NCI-H1105 treated with DMSO at 0.1 percent for 48 hours (cell line): Measurements from ENCODE around the gene MTPN.

Experiments
- DNase-seq: peaks from one replicate; lab custom pipeline; 2025; lab: John Stamatoyannopoulos, UW

Gene MTPN

DNA sequence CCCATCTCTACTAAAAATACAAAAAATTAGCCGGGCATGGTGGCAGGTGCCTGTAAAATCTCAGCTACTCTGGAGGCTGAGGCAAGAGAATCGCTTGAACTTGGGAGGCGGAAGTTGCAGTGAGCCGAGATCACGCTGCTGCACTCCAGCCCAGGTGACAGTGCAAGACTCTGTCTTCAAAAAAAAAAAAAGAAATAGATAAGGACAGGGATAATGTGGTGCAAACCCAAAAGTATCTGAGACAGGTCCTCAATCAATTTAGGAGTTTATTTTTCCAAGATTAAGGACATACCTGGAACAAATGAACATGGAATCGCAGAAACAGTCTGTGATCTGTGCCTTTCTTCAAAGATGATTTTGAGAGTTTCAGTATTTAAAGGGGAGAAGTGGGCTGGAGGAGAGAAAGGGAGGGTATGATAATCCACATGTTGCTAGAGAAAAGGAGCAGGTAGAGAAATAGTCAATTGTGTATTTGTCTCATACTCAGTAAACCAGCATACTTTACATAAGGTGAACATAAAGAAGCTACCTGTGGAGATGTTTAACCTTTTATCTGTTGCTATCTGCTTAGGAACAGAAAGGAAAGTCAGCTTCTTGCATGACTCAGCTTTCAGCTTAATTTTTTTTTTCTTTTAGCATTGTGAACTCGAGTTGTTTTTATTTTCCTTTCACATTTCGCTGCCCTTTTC lies 4.9 kb upstream of the MTPN start:
- DNase-seq, result no peak

DNA sequence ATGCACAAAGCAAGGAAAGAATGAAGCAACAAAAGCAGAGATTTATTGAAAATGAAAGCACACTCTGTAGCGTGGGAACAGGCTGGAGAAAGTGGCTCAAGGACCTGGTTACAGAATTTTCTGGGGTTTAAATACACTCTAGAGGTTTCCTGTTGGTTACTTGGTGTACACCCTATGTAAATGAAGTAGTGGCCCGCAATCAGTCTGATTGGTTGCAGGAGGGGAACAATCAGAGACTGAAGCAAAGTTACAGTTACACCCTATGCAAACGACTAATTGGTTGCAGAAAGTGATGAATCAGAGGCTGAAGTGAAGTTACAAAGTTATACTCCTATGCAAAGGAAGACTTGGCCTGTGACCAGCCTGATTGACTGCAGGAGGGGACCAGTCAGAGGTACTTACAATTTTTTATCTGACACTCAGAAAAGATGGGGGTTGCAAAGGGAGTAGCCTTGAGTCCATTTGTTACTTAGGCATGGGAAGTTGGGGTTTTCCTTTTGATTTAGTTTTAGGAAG lies 3.6 kb upstream of the MTPN start:
- no peak for DNase-seq

DNA sequence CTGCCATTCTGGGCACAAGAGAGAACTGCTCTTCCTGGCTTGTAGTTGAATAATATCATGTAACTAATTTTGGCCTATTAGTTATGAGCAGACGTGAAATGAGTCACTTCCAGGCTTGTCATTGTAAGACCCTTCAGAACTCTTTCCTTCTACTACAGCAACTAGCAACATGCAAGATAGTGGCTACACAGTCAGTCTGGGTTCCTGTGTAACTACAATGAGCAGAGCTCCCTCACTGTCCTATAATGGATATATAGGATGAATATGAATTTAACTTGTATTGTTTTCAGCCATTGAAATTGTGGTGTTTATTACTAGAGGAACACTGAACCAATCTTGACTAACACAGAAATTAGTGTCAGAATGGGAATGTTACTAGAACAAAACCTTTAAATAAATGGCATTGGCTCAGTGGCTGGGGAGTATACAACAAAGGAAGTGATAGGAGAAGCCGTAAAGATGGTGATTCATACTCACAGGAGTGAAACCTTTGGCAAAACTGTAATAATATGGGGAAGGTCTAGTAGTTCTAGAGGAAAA lies 2.9 kb upstream of the MTPN start:
- DNase-seq, result no peak

DNA sequence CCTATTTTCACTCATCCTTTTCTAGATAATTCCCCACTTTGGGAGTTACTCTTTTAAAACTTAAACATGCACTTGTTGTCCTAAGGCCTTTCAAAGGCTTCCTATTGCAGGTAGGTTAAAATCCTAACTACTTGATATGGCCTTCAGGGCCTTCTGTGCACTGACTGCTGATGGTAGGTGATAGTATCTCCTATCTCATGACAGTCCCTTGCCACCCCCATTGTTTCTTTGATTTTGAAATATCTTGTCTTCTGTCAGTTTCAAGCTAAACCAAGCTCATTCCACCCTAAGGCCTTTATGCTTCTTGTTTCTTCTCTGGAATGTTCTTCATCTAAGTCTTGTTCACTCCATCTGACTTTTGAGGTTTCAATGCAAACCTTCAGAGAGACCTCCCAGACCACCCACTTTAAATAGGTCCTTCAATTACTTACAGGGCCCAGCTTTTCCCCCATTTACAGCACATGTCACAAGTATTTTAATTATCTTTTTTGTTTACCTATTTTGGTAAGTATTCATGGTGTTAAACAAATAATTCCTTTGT lies 2.4 kb upstream of the MTPN start:
- DNase-seq, result no peak

DNA sequence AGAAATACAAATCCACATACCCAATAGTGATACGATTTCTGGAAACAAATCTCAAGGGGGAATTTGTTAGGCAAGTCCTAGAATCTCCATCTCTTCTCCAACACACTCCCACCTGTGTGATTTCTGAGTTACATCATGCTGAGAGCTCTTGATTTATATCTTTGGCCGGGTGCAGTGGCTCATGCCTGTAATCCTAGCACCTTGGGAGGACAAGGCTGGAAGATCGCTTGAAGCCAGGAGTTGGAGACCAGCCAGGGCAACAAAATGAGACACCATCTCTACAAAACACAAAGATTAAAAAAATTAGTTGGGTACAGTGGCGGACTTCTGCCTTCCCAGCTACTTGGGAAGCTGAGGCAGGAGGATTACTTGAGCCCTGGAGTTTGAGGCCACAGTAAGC lies 1.5 kb upstream of the MTPN start:
- DNase-seq, result no peak

DNA sequence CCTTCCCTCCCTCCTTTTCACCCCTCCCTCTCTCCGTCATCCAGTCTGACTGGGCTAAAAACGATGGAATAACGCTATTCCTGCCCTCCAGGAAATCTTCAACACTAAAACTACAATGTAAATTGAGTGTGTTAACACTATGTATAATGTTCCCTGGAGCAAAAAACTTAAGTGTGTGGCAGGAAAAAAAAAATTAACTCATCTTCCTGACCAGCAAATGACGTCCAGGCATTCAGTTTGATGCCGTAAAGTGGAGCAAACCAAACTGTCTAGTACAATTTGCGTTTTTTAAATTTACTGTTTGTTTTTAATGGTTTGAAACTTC lies 545 bp upstream of the MTPN start:
- no peak for DNase-seq

DNA sequence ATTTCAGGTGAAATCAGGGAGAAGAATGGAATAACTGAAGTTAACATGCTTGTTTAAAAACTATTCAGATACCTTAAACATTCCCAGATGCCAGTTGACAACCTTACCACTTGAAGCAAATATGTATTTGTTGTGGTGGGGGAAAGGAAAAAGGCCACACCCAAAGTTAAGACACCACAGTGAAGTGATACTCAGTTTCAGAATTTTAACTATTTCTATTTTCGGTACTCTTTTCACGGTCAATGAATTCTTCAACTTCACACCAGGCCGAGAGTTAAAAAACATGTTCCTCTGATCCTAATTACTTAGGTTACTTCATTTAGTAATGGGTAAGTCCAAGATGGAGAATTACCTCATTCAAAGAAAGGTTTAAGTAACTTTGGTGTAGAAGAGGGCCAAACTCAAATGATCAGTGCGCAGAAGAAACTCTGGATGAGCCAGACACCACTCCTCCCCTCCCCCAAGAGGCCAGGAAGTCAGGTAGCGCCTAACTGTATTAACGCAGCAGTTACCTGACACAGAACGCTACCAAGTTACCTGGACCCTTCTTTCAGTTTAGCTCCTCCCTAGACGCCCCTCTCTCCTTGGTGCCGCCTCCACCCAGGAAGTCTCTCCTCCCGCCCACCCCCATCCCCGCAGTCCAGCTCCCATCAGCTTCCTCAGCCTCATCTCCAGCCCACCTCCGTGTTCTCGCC lies 700 bp downstream of the MTPN start:
- peak; percentile 38 for DNase-seq

DNA sequence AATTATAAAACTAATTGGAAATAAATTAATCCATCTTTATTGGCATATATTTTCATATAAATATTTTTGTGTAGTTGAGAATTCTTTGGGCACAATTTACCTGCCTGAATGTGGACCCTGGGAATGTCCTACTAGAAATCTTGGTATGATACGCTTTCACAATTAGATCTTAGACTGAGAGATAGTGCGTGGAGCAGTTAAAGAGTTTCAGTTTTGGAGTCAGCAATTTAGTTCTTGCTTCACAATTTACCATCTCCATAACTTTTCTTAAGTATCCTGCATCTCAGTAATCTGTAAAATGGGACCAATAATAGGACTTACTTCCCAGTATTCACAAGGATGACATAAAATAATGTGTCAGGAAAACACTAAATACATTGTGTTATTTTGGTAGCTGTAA lies 2.0 kb downstream of the MTPN start:
- DNase-seq, result no peak

DNA sequence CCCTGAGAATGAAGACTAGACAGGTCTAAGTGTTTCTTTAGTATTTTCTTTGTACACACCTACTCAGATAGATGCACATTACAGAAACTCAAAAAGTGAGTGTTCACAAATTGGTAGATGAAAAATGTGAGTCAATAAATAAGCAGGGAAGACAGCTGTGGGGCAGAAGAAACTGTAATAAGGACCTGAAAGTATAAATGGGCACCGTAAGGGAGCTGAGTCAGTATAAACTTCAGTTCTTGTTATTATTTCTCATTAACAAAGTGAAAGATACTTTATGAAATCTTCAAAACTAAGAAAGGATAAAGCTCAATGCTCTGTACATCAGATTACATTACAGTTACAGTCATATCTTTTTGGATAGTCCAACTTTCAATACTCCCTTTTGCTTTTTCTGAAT lies 2.5 kb downstream of the MTPN start:
- DNase-seq, result no peak

DNA sequence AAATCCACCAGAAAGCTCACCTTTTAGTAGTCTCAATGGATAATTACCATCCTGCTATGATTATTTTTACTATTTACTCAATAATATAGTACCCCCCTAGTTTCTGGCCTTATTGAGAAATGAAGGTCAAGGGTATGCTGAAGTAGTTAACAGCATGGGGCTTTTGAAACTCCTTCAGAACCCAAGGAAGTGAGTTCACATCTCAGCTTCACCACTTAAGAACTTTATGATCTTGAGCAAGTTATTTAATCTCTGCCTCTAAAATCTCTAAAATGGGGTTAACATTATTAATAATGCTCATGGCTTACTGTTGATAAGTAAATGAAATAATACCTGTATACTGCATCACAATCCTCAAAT lies 5.8 kb downstream of the MTPN start:
- DNase-seq, result no peak

DNA sequence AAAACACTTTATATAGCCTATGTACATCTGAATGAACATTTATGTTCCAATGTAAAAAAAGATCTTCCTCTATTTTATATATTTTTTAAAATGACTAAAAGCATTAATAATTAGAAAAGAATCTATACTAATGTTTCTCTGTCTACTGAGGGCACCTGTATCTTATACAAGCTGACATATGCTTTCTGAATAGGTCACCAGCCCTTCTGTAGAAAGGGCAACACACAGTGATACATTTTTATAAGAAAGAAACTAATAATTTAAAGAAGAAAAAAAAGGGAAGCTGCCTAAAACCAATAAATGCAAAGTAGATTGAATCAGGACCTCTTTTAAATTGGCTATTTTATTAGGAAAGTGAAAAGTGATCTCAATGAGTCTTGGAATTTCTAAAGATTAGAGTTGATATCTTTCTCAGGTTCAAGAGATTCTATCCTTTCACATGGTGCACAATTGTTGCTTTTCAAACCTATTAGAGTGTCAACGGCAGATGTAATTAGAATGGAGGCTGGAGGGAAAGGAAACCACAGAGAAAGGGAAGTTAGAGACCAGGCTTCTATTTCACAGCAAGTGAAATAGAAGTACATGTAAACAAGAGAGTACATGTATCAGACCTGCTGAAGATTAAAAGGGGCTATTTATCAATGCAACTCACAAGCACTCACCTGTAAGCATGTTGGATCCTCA lies 6.3 kb downstream of the MTPN start:
- DNase-seq, result no peak

DNA sequence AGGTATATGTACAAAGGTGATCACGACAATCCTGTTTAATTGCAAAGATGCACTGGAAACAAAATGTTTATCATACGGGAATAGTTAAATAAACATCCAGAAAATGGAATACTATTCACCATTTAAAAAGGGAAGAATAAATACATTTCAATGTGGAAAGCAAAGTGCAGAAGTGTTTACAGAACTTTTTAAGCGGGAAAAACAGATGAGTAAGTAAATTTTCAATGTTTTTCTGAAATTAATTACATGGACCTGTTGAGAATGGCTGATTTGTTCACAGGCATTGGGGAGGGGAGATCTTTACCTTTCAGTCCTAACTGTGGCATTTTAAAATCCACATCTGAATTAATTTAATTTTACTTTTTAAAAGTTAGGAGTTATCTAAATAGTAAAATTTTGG lies 7.1 kb downstream of the MTPN start:
- DNase-seq, result no peak

DNA sequence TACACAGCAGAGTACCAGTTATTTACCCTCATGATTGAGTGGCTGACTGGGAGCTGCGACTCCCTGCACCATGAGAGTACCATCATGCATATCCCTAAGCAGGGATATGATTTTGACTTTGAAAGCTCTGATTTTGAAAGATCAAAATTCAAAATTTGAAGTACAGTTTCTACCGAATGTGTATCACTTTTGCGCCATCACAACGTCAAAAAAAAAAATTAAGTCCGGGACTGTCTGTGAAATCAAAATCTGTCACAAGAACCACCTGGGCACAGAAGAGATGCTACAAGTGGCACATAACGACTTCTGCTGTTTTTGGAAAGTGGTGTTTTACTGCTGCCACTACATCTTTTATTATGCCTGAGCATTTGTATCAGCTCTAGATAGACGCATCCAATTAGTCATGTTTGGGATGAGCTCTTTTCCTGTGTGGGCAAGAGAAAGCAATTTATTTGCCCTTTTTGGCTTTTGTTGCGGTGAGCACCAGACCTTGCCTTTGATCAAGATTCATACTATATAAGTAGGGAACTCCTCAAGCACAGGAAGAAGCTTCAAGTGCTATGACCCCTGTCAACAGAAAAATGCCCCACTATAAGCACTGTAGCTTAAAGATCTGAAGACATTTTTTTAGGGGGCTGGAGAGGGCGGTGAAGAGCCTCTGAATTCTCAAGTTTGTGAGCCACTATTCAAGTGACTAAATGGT lies 10.7 kb downstream of the MTPN start:
- peak; percentile 41 for DNase-seq

DNA sequence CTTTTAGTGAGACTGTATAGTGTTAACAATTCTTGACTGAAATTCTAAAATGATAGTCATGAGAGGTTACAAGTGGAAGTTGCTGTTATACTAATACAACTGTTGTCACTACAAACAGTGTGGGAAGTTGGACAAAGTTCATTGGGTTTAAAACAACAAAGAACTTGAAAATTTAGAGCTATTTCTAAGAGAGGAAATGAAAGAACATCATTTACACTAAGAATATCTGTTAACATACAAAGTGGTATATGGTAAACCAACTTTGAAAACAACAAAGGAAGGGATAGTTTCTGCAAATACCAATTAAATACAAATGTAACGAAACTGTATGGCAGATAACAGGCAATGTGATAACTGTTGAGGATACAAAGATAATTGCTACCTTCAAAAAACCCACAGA lies 11.6 kb downstream of the MTPN start:
- DNase-seq, result no peak

DNA sequence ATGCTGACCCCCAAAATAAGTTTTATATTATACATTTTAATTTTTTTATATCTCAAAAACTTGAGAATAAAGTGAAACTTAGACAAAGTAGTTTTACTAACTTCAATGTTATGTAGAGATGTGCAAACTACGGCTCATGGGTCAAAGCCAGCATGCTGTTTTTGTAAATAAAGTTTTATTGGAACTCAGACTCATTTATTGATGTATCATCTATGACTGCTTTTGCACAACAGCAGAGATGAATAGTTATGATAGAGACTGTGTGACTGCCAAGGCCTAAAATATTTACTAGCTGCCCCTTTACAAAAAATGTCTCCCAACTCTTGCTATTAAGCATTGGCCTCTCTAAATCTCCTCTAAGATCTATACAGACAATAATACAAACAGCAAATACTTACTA lies 12.4 kb downstream of the MTPN start:
- DNase-seq, result no peak

DNA sequence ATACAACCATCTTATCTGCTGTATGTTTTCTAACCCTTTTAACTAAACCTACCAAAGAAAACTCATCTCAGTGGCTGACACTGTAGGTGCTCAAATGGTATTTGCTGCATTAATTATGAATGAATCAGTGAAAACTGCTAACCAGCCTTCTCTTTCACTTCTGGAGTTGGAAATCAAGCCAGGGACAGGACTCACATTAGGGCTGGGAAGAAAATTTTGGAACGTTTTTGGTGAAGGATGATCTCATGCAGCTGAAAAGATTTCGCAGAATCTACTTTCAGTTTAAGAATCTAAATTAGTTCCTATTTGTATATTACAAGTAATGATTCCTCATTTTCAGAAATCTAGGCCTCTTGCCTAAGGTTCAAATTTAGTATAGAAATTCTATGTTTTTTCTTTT lies 12.9 kb downstream of the MTPN start:
- DNase-seq, result no peak

DNA sequence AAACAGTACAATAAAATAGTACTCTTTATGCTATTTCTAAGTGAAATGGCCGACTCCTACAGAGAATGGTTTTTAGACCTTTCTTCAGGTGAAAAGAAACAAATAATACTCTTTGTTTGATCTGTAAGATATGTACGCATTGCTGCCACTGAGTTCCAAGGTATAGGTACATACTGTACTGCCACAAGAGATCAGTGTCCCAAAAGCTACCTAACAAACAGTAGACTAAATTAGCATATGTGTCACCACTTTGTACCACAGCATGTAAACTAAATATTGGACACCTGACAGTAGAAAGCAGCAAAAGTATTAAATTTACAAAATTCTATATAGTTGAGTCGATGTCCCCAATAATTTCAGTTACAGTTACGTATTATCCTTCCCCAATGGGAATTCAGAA lies 14.4 kb downstream of the MTPN start:
- DNase-seq, result no peak

DNA sequence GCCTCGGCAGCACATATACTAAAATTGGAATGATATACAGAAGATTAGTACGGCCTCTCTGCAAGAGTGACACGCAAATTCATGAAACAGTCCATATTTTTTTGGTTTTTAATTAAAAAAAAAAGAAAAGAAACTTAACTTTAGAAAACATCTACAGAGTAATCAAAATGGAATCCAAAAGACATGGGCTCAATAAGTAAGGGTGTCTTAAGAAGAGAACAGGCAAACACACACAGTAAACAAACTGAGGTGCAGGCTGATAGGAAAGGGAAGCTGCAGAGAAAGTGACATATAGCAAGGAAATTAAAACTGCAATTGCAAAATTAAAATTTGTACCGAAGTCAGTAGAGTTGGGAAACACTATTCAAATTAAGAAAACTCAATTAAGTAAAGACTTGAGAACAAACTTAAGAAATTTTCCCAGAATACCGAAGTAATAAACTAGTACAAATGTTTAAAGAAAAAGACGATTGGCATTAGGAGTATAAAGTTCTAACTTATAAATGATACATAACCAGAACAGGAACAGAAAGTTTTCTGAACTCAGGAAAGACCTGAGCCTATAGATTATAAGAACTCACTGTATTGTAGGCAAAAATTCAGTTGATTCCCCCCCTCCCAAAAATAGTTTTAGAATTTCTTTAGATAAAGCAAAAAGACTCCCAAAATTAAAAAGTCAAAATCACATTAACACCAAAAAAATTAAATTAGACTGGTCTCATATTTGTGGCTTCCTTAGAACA lies 16.3 kb downstream of the MTPN start:
- no peak for DNase-seq

DNA sequence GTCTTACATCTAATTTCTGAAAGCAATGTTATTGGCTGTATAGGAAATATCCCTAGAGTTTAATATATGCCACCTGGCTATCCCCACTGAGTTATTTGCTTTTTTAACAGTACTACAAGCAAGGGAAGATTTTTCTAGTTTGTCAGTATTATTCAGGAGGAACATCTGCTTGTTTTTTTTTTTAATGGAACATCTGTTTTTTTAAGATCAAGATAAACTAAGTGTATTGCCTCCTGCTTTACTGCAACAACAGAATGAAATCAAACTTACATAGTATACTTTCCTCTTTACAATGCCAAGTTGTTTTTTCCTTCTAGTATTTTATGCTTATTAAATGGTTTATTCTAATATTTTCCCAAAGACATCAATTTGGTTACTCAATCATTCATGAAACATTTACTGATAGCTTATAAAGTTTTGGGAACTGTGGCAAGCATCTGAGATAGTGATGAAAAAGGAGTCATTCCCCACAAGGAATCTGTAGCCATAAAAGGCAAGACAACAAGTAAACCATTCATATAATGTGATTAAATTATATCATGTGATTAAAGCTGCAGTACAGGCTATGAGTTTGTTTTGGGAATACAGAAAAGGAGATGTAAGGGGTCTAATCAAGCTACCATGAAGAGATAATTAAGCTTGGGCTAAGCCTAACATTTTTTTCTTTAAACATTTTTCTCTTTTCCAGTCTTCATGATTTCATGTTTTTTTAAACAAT lies 17.4 kb downstream of the MTPN start:
- no peak for DNase-seq

DNA sequence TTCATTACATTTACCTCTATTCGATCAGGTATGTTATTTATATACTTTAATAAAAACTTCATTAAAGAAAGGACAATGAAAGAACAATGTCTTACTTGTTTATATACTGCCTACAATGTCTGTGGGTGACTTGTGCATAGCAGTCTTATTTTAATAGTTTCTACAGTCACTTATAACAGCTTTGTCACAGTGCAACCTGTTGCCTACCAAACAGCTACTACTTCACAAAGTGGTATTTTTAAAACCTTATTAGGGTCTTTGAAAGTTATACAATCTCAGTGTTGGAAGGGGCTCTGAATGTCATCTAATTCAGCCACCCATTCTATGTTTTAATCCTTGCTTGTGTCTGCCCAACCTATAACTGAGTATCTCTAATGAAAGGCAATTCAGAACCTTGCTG lies 19.0 kb downstream of the MTPN start:
- DNase-seq, result no peak

DNA sequence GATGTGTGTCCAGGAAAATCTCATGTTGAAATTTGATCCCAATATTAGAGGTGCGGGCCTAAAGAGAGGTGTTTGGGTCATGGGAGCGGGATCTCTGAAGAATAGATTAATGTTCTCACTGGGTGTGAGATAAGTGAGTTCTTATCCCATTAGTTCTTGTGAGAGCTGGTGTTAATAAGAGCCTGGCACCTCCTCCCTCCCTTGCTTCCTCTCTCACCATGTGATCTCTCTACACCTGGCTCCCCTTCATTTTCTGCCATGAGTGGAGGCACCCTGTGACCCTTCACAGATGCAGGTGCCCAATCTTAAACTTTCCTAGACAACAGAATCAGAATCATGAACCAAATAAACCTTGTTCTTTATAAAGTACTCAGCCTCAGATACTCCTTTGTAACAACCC lies 19.5 kb downstream of the MTPN start:
- no peak for DNase-seq
